Left renal cortex interstitium (tissue), 4 donors: ENCODE measurements around the gene GOLGB1. TPM values are rescaled to one million over a fixed set of nuclear protein-coding genes. Genes with fewer than 3 reads are reported as not detected.
"Not testable (repeated sequence)": the region's sequence is repeated elsewhere in the genome, so short reads cannot be mapped to it uniquely, and the experiment has no call there.

ENCODE experiments used
- DNase-seq, 4 donors: peaks; one replicate each; pipeline ENCODE4 v3.0.0-alpha.2; 2013; ENCODE audit warnings: low read depth in 4 of 4, low spot score in 2 of 4, missing footprints in 1 of 4
- polyA plus RNA-seq, 4 donors: library from polyadenylated mRNA; unstranded; fragments of 120-200 nt; gene quantifications; one replicate each; pipeline ENCODE4 v1.2.1, GENCODE V29; 2013; ENCODE audit not compliant: insufficient read length in 4 of 4

GOLGB1 gene
- polyA plus RNA-seq, 4 donors: 68.1 to 92.1 (median 81.4) TPM

DNA sequence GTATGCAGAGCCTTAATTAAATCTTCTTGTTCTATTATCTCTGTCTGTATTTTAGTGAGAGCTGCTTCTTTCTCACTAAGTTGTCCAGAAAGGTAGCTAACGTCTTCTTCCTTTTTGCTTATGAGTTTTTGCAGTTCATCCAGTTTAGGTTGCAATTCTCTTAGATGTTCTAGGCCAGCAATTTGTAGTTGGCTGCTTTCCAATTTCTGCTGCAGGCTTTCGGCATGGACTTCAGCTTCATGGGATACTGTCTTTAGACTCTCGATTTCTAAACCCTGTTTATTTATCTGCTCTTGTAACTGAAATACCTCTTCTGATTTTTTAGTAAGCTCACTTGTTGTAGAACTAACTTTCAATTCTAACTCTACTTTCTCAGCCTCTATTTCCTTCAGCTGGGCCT, 53.4 kb downstream of the GOLGB1 start:
- DNase-seq: no peak

- DNase-seq: no peak
Measured at GRCh38 chr3:121692010-121692699, 57.4 kb downstream of the GOLGB1 start.

- no peak for DNase-seq
Measured at GRCh38 chr3:121690777-121691405, 58.6 kb downstream of the GOLGB1 start.

DNA sequence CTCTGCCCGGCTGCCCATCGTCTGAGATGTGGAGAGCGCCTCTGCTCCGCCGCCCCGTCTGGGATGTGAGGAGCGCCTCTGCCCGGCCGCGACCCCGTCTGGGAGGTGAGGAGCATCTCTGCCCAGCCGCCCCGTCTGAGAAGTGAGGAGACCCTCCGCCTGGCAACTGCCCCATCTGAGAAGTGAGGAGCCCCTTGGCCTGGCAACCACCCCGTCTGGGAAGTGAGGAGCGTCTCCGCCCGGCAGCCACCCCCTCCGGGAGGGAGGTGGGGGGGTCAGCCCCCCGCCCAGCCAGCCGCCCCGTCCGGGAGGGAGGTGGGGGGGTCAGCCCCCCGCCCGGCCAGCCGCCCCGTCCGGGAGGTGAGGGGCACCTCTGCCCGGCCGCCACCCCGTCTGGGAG, 60.8 kb downstream of the GOLGB1 start:
- DNase-seq: not testable (repeated sequence)

DNA sequence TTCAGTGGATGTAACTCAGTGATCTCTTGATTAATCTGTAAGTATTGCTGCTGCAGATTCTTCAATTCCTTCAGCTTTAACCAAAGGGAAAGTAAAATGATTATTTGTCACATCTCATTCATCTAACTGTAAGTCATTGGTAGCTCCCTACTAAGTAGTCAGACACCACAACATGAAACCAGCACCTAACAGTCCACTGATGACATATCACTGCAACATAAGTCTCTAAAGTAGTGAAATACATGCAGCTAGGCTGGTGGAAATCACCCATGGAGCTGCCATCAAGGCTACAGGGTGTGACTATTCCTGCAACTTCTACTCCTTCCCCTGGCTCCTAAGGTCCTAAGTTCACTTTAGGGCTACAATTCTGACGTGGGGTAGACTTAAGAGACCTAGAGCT, 67.7 kb downstream of the GOLGB1 start:
- no peak for DNase-seq

GRCh38 chr3:121677141-121677540, 72.4 kb downstream of the GOLGB1 start:
- DNase-seq: no peak

DNA sequence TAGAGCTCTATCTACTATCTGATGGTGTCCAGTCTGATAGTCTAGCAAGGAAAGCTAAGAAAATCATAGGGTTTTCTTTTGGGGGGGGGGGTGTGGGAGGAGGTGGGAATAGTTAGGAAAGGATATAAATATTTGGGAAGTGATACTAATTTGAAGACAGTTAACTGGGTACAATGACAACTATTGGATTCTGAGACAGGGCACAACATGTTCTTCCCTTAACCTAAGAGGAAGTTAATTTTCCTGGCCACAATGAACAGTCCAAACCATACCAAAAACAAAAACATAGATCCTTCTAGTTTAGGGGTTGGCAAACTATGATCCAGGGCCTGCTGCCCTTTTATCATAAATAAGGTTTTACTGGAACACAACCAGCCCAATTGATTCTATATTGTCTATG, 78.9 kb downstream of the GOLGB1 start:
- DNase-seq: no peak

GRCh38 chr3:121667333-121667732, 82.2 kb downstream of the GOLGB1 start:
- DNase-seq: no peak

DNA sequence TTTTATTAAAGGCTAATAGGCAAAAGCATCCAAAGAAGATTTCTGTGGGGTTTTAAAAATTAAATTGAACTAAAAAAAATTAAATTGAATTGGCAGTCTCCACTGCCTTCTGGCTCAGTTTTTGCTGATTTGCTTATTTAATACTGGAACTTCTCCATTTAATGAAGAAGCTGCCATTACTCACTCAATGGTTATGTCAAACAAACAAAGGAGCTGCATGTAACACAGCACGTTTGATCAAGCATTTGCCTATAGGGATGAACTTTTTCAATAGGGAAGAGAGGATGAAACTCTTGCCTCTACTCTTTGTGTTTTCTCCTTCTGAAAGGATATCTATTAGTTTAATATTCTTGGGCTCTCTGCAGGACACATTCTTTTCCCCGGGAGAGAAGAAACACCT, 84.1 kb downstream of the GOLGB1 start:
- DNase-seq: no peak

GRCh38 chr3:121663171-121663847, 86.2 kb downstream of the GOLGB1 start:
- no peak for DNase-seq

DNA sequence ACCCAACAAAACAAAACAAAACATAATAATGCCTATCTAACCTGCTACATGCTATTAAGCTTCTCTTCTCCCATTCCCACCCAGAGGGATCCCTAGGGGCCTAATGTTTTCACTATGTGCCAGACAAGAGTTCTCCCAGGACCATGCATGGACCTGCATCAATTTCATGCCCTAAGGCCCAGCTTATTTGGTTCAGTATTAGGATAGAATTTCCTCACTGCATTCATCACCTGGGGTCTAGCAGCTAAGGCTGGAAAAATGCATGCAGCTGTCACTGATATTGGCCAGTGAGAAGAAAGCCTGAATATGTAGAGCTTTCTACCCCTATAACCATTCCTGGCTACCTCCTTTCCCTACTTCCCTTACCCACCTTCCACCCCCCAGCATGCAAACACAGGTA, 86.8 kb downstream of the GOLGB1 start:
- DNase-seq: no peak

GRCh38 chr3:121661376-121661775, 88.2 kb downstream of the GOLGB1 start:
- no peak for DNase-seq

GRCh38 chr3:121660356-121661171, 89.0 kb downstream of the GOLGB1 start, which contains the start of gene HCLS1:
TSS of gene HCLS1 (minus strand) at chr3:121660903. CDS start at chr3:121658347, 2,556 bp downstream.
- DNase-seq: no peak

GRCh38 chr3:121659586-121659985, 90.0 kb downstream of the GOLGB1 start:
- no peak for DNase-seq

DNA sequence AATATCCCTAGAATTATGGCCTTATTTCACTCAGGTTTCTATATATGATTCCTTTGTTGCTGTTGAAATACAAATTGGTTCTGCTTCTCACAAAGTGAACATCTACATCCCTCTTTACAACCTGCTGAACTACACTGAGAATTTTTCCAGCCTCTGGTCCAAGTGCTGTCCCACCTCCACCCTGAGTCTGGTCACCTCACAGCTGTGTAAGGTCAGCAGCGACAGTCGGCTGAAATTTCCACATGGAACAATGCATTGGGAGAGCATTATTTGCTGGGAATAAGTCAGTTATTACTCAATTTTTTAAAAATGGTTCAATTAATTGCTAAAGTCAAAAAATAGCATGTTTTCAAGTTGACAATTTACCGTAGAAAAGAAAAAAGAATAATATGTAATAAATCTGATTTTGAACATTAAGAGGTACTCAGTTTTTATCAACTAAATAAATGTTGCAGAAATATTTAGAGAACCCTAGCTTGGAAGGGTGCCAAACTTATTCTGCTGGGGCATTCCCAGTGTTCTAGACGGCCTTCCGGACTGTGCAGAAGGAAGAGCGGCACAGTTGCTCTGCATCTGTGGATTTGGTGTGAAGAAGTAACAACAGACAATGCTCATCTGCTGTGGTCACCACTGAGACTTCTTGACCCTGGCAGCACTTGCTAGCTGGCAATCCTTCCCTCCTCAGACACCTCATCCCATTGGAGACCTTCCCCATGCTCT, 90.7 kb downstream of the GOLGB1 start:
- DNase-seq: no peak

- no peak for DNase-seq
Measured at GRCh38 chr3:121654493-121655385, 94.8 kb downstream of the GOLGB1 start.

GRCh38 chr3:121651684-121652083, 97.9 kb downstream of the GOLGB1 start:
- DNase-seq: no peak

DNA sequence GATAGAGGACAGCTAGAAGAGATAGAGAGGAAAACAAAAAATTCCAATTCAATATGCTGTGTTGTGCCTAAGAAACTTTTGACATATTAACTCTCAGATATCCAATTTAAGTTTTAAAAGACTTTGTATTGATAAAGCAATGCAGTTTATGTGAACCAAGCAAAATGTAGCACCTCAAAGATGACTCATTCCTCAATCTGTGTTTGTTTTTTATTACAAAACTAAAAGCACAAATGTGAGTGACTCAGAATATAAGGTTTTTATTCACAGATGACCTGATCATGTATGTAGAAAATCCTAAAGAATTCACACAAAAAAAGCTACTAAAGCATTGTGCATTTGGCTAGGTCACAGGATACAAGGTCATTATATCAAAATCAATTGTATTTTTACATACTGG, 99.9 kb downstream of the GOLGB1 start:
- no peak for DNase-seq

GRCh38 chr3:121648219-121648958, 101.2 kb downstream of the GOLGB1 start:
- no peak for DNase-seq
